Smooth muscle cell (in vitro differentiated cells): ENCODE results near the gene NSG2. TPM values are rescaled to one million over a fixed set of nuclear protein-coding genes. Genes with fewer than 3 reads are reported as not detected.

Source experiments
- DNase-seq: peaks from one replicate; lab custom pipeline; 2025; ENCODE audit not compliant: unreplicated experiment; lab: John Stamatoyannopoulos, UW
- H2AFZ ChIP-seq: fragments of 200-600 bp; sonication (generic); 2 replicates; pipeline ENCODE4 v1.6.0; 2016; ENCODE audit warnings: antibody characterized with exemption, low read depth, mild to moderate bottlenecking
- H3F3A ChIP-seq: fragments of 200-600 bp; sonication (generic); 2 replicates; pipeline ENCODE4 v1.6.0; 2017; ENCODE audit warnings: antibody characterized with exemption, low read depth
- H3K27ac ChIP-seq: fragments of 200-600 bp; sonication (generic); 2 replicates; pipeline ENCODE4 v1.5.1; 2016; ENCODE audit warnings: low read depth, mild to moderate bottlenecking
- H3K27me3 ChIP-seq: fragments of 200-600 bp; sonication (generic); 2 replicates; pipeline ENCODE4 v1.6.1; 2016; ENCODE audit warnings: low read depth, mild to moderate bottlenecking
- H3K36me3 ChIP-seq: fragments of 200-600 bp; sonication (generic); 2 replicates; pipeline ENCODE4 v1.5.1; 2016; ENCODE audit warnings: low read depth
- H3K4me1 ChIP-seq: fragments of 200-600 bp; sonication (generic); 2 replicates; pipeline ENCODE4 v1.5.1; 2016; ENCODE audit warnings: low read depth
- H3K4me2 ChIP-seq: fragments of 200-600 bp; sonication (generic); 2 replicates; pipeline ENCODE4 v1.6.0; 2016; ENCODE audit warnings: mild to moderate bottlenecking
- H3K4me3 ChIP-seq: fragments of 200-600 bp; sonication (generic); 2 replicates; pipeline ENCODE4 v1.5.1; 2016; ENCODE audit warnings: mild to moderate bottlenecking
- H3K79me2 ChIP-seq: fragments of 200-600 bp; sonication (generic); 2 replicates; pipeline ENCODE4 v1.6.0; 2016; ENCODE audit warnings: low read depth, mild to moderate bottlenecking
- H3K9ac ChIP-seq: fragments of 200-600 bp; sonication (generic); 2 replicates; pipeline ENCODE4 v1.6.0; 2016; ENCODE audit warnings: low read depth
- H3K9me3 ChIP-seq: fragments of 200-600 bp; sonication (generic); replicated peaks from 2 replicates; pipeline ENCODE4 v1.5.1; 2016; ENCODE audit warnings: low read depth
- H4K20me1 ChIP-seq: fragments of 200-600 bp; sonication (generic); 2 replicates; pipeline ENCODE4 v1.6.0; 2016; ENCODE audit warnings: low read depth
- WGBS: methylation state at CpG from one replicate; pipeline ENCODE4 v1.1.7; 2016; ENCODE audit warnings: low lambda C conversion rate; 5-methylcytosine and 5-hydroxymethylcytosine counted together
- polyA plus RNA-seq: library from polyadenylated mRNA; unstranded; fragments of >200 nt; fragmentation: Nextera tagmentation; extraction: Ambion mirVana; gene quantifications from 2 replicates; pipeline ENCODE4 v1.2.1, GENCODE V29; 2016
- total RNA-seq: library from RNA; depleted of rRNA; stranded (reverse); fragments of >200 nt; gene quantifications from 2 replicates; pipeline ENCODE4 v1.2.3, GENCODE V29; 2014
- TF ChIP-seq, protein P1 (sequence below): fragments of 200-600 bp; sonication (generic); IDR thresholded peaks from 2 replicates; pipeline ENCODE4 v1.5.1; 2017; ENCODE audit warnings: borderline replicate concordance, mild to moderate bottlenecking, antibody characterized with exemption; ENCODE audit not compliant: insufficient read depth, poor library complexity, severe bottlenecking

Gene NSG2
- total and polyA plus RNA-seq, 2 experiments from 2014 or later = 0.18 TPM; not detected in 1

DNA sequence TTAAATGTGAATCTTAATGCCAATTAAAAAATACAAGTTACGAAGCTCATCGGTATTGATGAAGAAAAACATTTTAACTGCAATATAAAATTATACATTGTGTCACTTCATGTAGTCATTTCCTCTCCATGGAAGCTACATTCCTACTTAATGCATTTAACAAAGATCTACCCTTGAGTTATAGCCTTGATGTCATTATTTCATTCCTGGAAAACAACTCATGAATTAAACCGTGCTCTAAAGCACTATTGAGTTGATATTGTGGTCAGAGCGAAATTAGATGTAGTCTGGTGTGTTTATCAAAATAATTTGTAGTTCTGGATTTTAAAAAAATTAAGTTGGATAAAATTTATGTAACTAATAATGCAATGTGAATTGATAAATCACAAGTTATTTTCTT, 45.4 kb upstream of the NSG2 start:
- WGBS = 83% methylated on average over 4 of the region's 4 CpGs
- H3F3A ChIP-seq = no peaks in the 10 kb centered on the region
- H3K4me1 ChIP-seq = no peaks in the 10 kb centered on the region
- DNase-seq = no peak
- H4K20me1 ChIP-seq = no peaks in the 10 kb centered on the region
- H3K9me3 ChIP-seq = no peaks in the 10 kb centered on the region
- H3K4me3 ChIP-seq = no peak overlapping the region
- H3K36me3 ChIP-seq = no peaks in the 10 kb centered on the region
- peaks cover 41% of the 10 kb centered on the region for H3K27me3 ChIP-seq
- no peak overlapping the region for H3K9ac ChIP-seq
- no peak overlapping the region for H2AFZ ChIP-seq
- no peak overlapping the region for H3K4me2 ChIP-seq
- H3K27ac ChIP-seq = no peak overlapping the region
- no peaks in the 10 kb centered on the region for H3K79me2 ChIP-seq
- TF ChIP-seq, protein P1, sequence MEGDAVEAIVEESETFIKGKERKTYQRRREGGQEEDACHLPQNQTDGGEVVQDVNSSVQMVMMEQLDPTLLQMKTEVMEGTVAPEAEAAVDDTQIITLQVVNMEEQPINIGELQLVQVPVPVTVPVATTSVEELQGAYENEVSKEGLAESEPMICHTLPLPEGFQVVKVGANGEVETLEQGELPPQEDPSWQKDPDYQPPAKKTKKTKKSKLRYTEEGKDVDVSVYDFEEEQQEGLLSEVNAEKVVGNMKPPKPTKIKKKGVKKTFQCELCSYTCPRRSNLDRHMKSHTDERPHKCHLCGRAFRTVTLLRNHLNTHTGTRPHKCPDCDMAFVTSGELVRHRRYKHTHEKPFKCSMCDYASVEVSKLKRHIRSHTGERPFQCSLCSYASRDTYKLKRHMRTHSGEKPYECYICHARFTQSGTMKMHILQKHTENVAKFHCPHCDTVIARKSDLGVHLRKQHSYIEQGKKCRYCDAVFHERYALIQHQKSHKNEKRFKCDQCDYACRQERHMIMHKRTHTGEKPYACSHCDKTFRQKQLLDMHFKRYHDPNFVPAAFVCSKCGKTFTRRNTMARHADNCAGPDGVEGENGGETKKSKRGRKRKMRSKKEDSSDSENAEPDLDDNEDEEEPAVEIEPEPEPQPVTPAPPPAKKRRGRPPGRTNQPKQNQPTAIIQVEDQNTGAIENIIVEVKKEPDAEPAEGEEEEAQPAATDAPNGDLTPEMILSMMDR = no peak

DNA sequence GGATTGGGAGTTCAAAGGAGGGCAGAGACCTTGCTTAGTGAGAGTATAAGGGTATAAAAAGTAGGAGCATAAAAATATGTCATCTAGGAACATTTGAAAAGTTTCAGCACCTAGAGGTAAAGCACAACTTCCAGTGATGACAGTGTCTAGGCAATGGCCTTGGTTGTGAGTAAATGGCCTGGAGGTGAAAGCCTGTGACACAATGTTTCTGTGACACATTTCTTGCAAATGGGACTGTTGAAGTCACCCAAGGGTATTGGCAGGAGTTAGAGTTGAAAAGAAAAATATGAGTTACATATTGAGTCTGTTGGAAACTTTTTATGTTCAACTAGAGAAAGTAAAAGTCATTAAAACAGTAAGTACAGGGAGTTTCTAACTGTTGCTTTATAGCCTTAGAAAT, 41.7 kb upstream of the NSG2 start:
- H3K36me3 ChIP-seq = no peaks in the 10 kb centered on the region
- no peak overlapping the region for H3K4me2 ChIP-seq
- H3K4me1 ChIP-seq = no peaks in the 10 kb centered on the region
- no peaks in the 10 kb centered on the region for H4K20me1 ChIP-seq
- H3K9me3 ChIP-seq = no peaks in the 10 kb centered on the region
- TF ChIP-seq, protein P1 = no peak
- no peak overlapping the region for H2AFZ ChIP-seq
- no peak overlapping the region for H3K9ac ChIP-seq
- DNase-seq = no peak
- H3K27me3 ChIP-seq = peaks cover 24% of the 10 kb centered on the region
- H3K27ac ChIP-seq = no peak overlapping the region
- no peak overlapping the region for H3K4me3 ChIP-seq
- no peaks in the 10 kb centered on the region for H3F3A ChIP-seq
- H3K79me2 ChIP-seq = no peaks in the 10 kb centered on the region

DNA sequence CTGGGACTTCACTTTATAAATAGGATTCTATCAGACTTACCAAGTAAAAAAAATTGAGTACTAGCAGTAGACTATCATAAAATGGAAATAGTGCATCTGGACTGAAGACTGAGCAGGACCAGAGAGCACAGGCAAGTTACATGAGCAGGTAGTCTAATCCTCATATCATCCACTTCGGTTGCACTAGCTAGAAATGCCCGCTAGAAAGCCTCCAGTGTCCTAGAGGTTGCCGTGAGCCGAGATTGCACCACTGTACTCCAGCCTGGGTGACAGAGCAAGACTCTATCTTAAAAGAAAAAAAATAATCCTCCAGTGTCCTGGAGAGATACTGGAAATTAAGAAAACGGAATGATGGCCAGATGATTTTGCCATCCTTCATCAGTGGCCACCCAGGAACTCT, 36.6 kb upstream of the NSG2 start:
- Histone ChIP-seq H3K4me1 (no peaks in the 10 kb centered on the region), H3K4me2 (no peak overlapping the region), H2AFZ (no peak overlapping the region), H3K4me3 (no peak overlapping the region), H3K9ac (no peak overlapping the region), H4K20me1 (no peaks in the 10 kb centered on the region), H3K36me3 (no peaks in the 10 kb centered on the region), H3F3A (no peaks in the 10 kb centered on the region), H3K27ac (no peak overlapping the region), H3K9me3 (no peaks in the 10 kb centered on the region), H3K79me2 (no peaks in the 10 kb centered on the region), H3K27me3 (peaks cover 12% of the 10 kb centered on the region)
- no peak for DNase-seq
- TF ChIP-seq, protein P1 = no peak
- WGBS = 89% methylated on average over 5 of the region's 5 CpGs

- Histone ChIP-seq H3K36me3 (no peaks in the 10 kb centered on the region), H3K4me1 (no peaks in the 10 kb centered on the region), H4K20me1 (no peaks in the 10 kb centered on the region), H3K4me2 (no peak overlapping the region), H3K79me2 (no peaks in the 10 kb centered on the region), H3K27me3 (peaks cover 10% of the 10 kb centered on the region), H2AFZ (no peak overlapping the region), H3F3A (no peaks in the 10 kb centered on the region), H3K9me3 (no peaks in the 10 kb centered on the region), H3K27ac (no peak overlapping the region), H3K4me3 (no peak overlapping the region), H3K9ac (no peak overlapping the region)
- no peak for DNase-seq
- TF ChIP-seq, protein P1 = no peak
- 72% methylated on average over 1 of the region's 1 CpG for WGBS
These were observed 35.1 kb upstream of the NSG2 start for GRCh38 chr5:174010365-174010764.
